HG03066 (cell line): ENCODE data around the gene MAP1LC3B2.

ENCODE experiments used
- ATAC-seq: cut with Tn5 transposase; IDR thresholded peaks from one replicate; pipeline ENCODE4 v1.9.1; 2021; ENCODE audit warnings: low read depth; ENCODE audit not compliant: unreplicated experiment

The MAP1LC3B2 gene

GRCh38 chr12:116559162-116559935 lies at the start of gene MAP1LC3B2:
Gene MAP1LC3B2, plus strand, starts transcription at chr12:116559381. Its CDS starts 16,562 bp downstream, at chr12:116575943.
- ATAC-seq = peak; percentile 79

GRCh38 chr12:116513944-116514343 lies 45.2 kb upstream of the MAP1LC3B2 start:
- no peak for ATAC-seq

- ATAC-seq = no peak
These were observed 43.5 kb upstream of the MAP1LC3B2 start for GRCh38 chr12:116515684-116516083.

GRCh38 chr12:116516657-116517056 lies 42.5 kb upstream of the MAP1LC3B2 start:
- no peak for ATAC-seq

GRCh38 chr12:116517431-116518045 lies 41.6 kb upstream of the MAP1LC3B2 start:
- no peak for ATAC-seq

- ATAC-seq = no peak
These were observed 38.9 kb upstream of the MAP1LC3B2 start for GRCh38 chr12:116520225-116520760.

GRCh38 chr12:116520801-116521471 lies 38.2 kb upstream of the MAP1LC3B2 start:
- ATAC-seq = no peak

GRCh38 chr12:116524311-116524710 lies 34.9 kb upstream of the MAP1LC3B2 start:
- ATAC-seq = no peak

GRCh38 chr12:116524964-116525379 lies 34.2 kb upstream of the MAP1LC3B2 start:
- ATAC-seq = no peak

GRCh38 chr12:116525418-116526001 lies 33.7 kb upstream of the MAP1LC3B2 start:
- no peak for ATAC-seq

GRCh38 chr12:116528065-116528464 lies 31.1 kb upstream of the MAP1LC3B2 start:
- no peak for ATAC-seq

- ATAC-seq = no peak
These were observed 30.7 kb upstream of the MAP1LC3B2 start for GRCh38 chr12:116528498-116528897.

- no peak for ATAC-seq
These were observed 30.1 kb upstream of the MAP1LC3B2 start for GRCh38 chr12:116529048-116529447.

- ATAC-seq = no peak
These were observed 29.5 kb upstream of the MAP1LC3B2 start for GRCh38 chr12:116529686-116530085.

- no peak for ATAC-seq
These were observed 26.8 kb upstream of the MAP1LC3B2 start for GRCh38 chr12:116532428-116532827.

- no peak for ATAC-seq
These were observed 26.2 kb upstream of the MAP1LC3B2 start for GRCh38 chr12:116532986-116533342.

GRCh38 chr12:116533343-116534251 lies 25.6 kb upstream of the MAP1LC3B2 start:
- peak; percentile 54 for ATAC-seq

- ATAC-seq = no peak
These were observed 24.7 kb upstream of the MAP1LC3B2 start for GRCh38 chr12:116534311-116535121.

GRCh38 chr12:116535241-116535640 lies 23.9 kb upstream of the MAP1LC3B2 start:
- no peak for ATAC-seq
